ENCODE results near the gene RUFY3. TPM values are rescaled to one million over a fixed set of nuclear protein-coding genes. Genes with fewer than 3 reads are reported as not detected.

The RUFY3 gene
- total RNA-seq, 3 donors from 2014 or later (not counting 1 experiment from before 2014, with no cell fraction given) = 31.6 to 38.1 (median 33.4) TPM

- Mint-ChIP-seq H3K27me3 (ENCODE audit: low read depth in 2 of 2) (no peaks in the 10 kb centered on the region), H3K27ac (peak overlapping the region in 1 of 2 donors; percentile 33), H3K4me1 (peaks cover 5 to 9% of the 10 kb centered on the region in 2 donors), H3K4me3 (no peak overlapping the region), H3K36me3 (peaks cover 16% of the 10 kb centered on the region), H3K9me3 (no peaks in the 10 kb centered on the region)
- TF ChIP-seq CTCF (IDR thresholded peaks at IDR 0.05) = no peak
- DNase-seq (no peak), ATAC-seq (no peak)
- H3K9me3 ChIP-seq (ENCODE audit: control insufficient read depth, insufficient read depth, low read length) = no peaks in the 10 kb centered on the region
- H3K4me3 ChIP-seq (ENCODE audit: low read length) = no peak overlapping the region
- H3K27me3 ChIP-seq (ENCODE audit: control insufficient read depth, insufficient read depth, low read length) = no peaks in the 10 kb centered on the region
- H3K4me1 ChIP-seq (ENCODE audit: control insufficient read depth, insufficient read depth, low read length) = no peaks in the 10 kb centered on the region
- intact Hi-C loops (cut with micrococcal nuclease) = loop anchor here (5.0 to 10.0 kb wide), 2 partner anchors 53 to 355 kb away; no protein-coding TSS in a partner anchor
- H3K27ac ChIP-seq (ENCODE audit: low read length) = no peak overlapping the region
- WGBS (ENCODE audit: insufficient coverage) = 98% methylated on average over 9 of the region's 9 CpGs
- H3K36me3 ChIP-seq (ENCODE audit: control insufficient read depth, insufficient read depth, low read length) = peaks cover 58% of the 10 kb centered on the region
Measured at GRCh38 chr4:70830054-70830453, 108.3 kb downstream of the RUFY3 start.

GRCh38 chr4:70831293-70831692, 109.5 kb downstream of the RUFY3 start:
- H3K9me3 ChIP-seq (ENCODE audit: control insufficient read depth, insufficient read depth, low read length) = no peaks in the 10 kb centered on the region
- Mint-ChIP-seq H3K27me3 (ENCODE audit: low read depth in 2 of 2) (no peaks in the 10 kb centered on the region), H3K9me3 (no peaks in the 10 kb centered on the region), H3K4me3 (no peak overlapping the region), H3K4me1 (peaks cover 6 to 16% of the 10 kb centered on the region in 2 donors), H3K27ac (peak overlapping the region; percentile 10 to 20), H3K36me3 (peaks cover 10% of the 10 kb centered on the region)
- no peaks in the 10 kb centered on the region for H3K27me3 ChIP-seq (ENCODE audit: control insufficient read depth, insufficient read depth, low read length)
- H3K27ac ChIP-seq (ENCODE audit: low read length) = no peak overlapping the region
- peaks cover 50% of the 10 kb centered on the region for H3K36me3 ChIP-seq (ENCODE audit: control insufficient read depth, insufficient read depth, low read length)
- no peak for ATAC-seq
- intact Hi-C loops (cut with micrococcal nuclease) = loop anchor here (5.0 to 10.0 kb wide), 2 partner anchors 54 to 354 kb away; no protein-coding TSS in a partner anchor
- TF ChIP-seq CTCF (IDR thresholded peaks at IDR 0.05) = no peak
- 95% methylated on average over 4 of the region's 4 CpGs for WGBS (ENCODE audit: insufficient coverage)
- peaks cover 2% of the 10 kb centered on the region for H3K4me1 ChIP-seq (ENCODE audit: control insufficient read depth, insufficient read depth, low read length)
- no peak for DNase-seq
- no peak overlapping the region for H3K4me3 ChIP-seq (ENCODE audit: low read length)

GRCh38 chr4:70833675-70834074, 111.9 kb downstream of the RUFY3 start:
- peaks cover 7% of the 10 kb centered on the region for H3K36me3 Mint-ChIP-seq

More at GRCh38 chr4:70833675-70834074, 111.9 kb downstream of the RUFY3 start:
- H3K36me3 ChIP-seq (ENCODE audit: control insufficient read depth, insufficient read depth, low read length) = peaks cover 39% of the 10 kb centered on the region
- no CpG with 5 or more reads among the region's 1 CpG for WGBS (ENCODE audit: insufficient coverage)
- H3K4me1 Mint-ChIP-seq = peaks cover 21 to 31% of the 10 kb centered on the region in 2 donors
- intact Hi-C loops (cut with micrococcal nuclease) = loop anchor here (5.0 to 10.0 kb wide), 2 partner anchors 56 to 351 kb away; no protein-coding TSS in a partner anchor
- no peaks in the 10 kb centered on the region for H3K9me3 ChIP-seq (ENCODE audit: control insufficient read depth, insufficient read depth, low read length)
- H3K27ac Mint-ChIP-seq = peak overlapping the region in 1 of 2 donors; percentile 18
- no peaks in the 10 kb centered on the region for H3K27me3 ChIP-seq (ENCODE audit: control insufficient read depth, insufficient read depth, low read length)
- H3K9me3 Mint-ChIP-seq = no peaks in the 10 kb centered on the region
- no peaks in the 10 kb centered on the region for H3K27me3 Mint-ChIP-seq (ENCODE audit: low read depth in 2 of 2)
- no peak overlapping the region for H3K27ac ChIP-seq (ENCODE audit: low read length)
- H3K4me1 ChIP-seq (ENCODE audit: control insufficient read depth, insufficient read depth, low read length) = peaks cover 19% of the 10 kb centered on the region
- H3K4me3 ChIP-seq (ENCODE audit: low read length) = no peak overlapping the region
- no peak for TF ChIP-seq CTCF (IDR thresholded peaks at IDR 0.05)
- DNase-seq (no peak), ATAC-seq (no peak)
- H3K4me3 Mint-ChIP-seq = no peak overlapping the region

Data from natural killer cell (primary cell).